ENCODE results near the gene RTL10. TPM values are rescaled to one million over a fixed set of nuclear protein-coding genes. Genes with fewer than 3 reads are reported as not detected.

The RTL10 gene
- total and polyA plus RNA-seq, 10 of the 15 experiments (the other 5 are each of a cell fraction or from before 2014, with no cell fraction given) = 5.3 to 18.1 (median 10.3) TPM

DNA sequence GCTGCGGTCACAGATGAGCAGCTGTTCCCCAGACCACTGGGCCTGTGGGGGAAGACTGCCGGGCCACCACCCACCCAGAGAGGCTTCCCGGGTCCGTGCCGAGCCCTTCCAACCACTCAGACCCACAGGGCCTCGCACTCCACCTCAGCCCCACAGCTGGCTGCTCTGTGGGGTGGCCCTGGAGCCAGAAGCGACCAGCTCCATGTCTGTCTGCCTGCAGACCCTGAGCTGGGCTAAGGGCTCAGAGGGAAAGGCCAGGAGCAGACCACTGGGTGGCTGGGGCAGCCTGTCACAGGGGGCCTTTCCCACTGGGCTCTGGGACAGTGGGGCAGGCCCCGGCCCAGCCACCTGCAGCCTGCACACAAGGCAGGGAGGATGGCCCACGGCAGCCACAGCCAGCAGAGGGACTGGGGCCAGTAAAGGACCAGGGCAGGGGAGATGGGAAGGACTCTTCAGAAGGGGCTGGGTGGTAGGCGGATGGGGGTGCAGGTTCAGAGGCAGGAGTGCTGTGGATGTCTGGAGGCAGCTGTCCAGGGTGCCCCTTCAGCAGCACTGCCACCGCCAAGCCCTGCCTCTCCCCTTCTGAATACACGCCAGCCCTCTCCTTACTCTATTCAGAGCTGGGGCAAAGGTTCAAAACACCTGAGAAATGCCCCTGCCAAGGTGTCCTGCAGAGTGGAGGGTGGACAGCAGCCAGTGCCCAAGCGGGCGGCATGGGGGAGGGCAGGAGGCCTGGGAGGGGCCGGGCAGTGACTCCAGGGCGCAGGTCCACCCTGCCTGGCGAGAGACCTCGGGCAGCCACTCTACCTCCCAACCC, 32.2 kb downstream of the RTL10 start:
- Histone ChIP-seq H3K4me1 (ENCODE audit: control insufficient read depth, insufficient read depth, low read length) (no peaks in the 10 kb centered on the region), H3K36me3 (ENCODE audit: control insufficient read depth in 2 of 2, insufficient read depth in 2 of 2, low read length in 1 of 2) (no peaks in the 10 kb centered on the region; a peak in 1 of 4 replicates), H3K27me3 (replicated peaks in 1 of 2; ENCODE audit: control insufficient read depth in 2 of 2, insufficient read depth in 2 of 2, low read length in 1 of 2) (no peaks in the 10 kb centered on the region), H4K20me1 (ENCODE audit: control insufficient read depth, insufficient read depth) (no peaks in the 10 kb centered on the region), H3K27ac (ENCODE audit: control insufficient read depth, insufficient read depth) (no peak overlapping the region), H3K4me2 (ENCODE audit: control insufficient read depth, insufficient read depth) (no peak overlapping the region), H3K4me3 (no peak overlapping the region), H3K79me2 (ENCODE audit: control insufficient read depth, insufficient read depth, low read length) (no peaks in the 10 kb centered on the region), H2AFZ (ENCODE audit: control insufficient read depth, low read depth, low read length) (no peak overlapping the region), H3K9me3 (replicated peaks; ENCODE audit: control insufficient read depth, insufficient read depth, low read length) (no peaks in the 10 kb centered on the region), H3K9ac (ENCODE audit: control insufficient read depth, insufficient read depth, low read length) (no peak overlapping the region)
- intact Hi-C loops (cut with micrococcal nuclease; ENCODE audit: unreplicated experiment) = no loop called here
- WGBS (ENCODE audit: insufficient coverage, insufficient replicate concordance, low lambda C conversion rate, missing lambda C conversion rate) = 85% methylated on average over 18 of the region's 18 CpGs
- ChIA-PET RAD21 (ENCODE audit: unreplicated experiment) (no interaction called here), SMC1A (ENCODE audit: uncharacterized antibody, unreplicated experiment) (no interaction called here), POLR2A (no interaction called here), CTCF (no interaction called here)
- DNase-seq (ENCODE audit: low read depth, low spot score) = no peak
- no TSS peak for BruUV-seq (replicated peaks)
- no peak for TF ChIP-seq RELA (IDR thresholded peaks at IDR 0.05; ENCODE audit: borderline replicate concordance, partially characterized antibody)
- TF ChIP-seq, protein P1, sequence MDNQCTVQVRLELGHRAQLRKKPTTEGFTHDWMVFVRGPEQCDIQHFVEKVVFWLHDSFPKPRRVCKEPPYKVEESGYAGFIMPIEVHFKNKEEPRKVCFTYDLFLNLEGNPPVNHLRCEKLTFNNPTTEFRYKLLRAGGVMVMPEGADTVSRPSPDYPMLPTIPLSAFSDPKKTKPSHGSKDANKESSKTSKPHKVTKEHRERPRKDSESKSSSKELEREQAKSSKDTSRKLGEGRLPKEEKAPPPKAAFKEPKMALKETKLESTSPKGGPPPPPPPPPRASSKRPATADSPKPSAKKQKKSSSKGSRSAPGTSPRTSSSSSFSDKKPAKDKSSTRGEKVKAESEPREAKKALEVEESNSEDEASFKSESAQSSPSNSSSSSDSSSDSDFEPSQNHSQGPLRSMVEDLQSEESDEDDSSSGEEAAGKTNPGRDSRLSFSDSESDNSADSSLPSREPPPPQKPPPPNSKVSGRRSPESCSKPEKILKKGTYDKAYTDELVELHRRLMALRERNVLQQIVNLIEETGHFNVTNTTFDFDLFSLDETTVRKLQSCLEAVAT (IDR thresholded peaks at IDR 0.05) = no peak
- no peak for TF ChIP-seq SRF (IDR thresholded peaks at IDR 0.05; ENCODE audit: low read depth in 2 of 2, low read length in 2 of 2)
- no peak for TF ChIP-seq MEF2B (IDR thresholded peaks at IDR 0.05; ENCODE audit: partially characterized antibody, poor library complexity, severe bottlenecking)
- no peak for TF ChIP-seq RELB (IDR thresholded peaks at IDR 0.05; ENCODE audit: low read depth)
- no peak for TF ChIP-seq BRCA1 (IDR thresholded peaks at IDR 0.05; ENCODE audit: low read depth, low read length)
- TF ChIP-seq CBX3 (IDR thresholded peaks at IDR 0.05; ENCODE audit: borderline replicate concordance, low read depth) = no peak
- no peak for TF ChIP-seq SIX5 (IDR thresholded peaks at IDR 0.05; ENCODE audit: low read depth, low read length, severe bottlenecking)
- TF ChIP-seq YY1 (IDR thresholded peaks at IDR 0.05; ENCODE audit: low read depth, low read length) = no peak
- no peak for TF ChIP-seq ZNF24 (IDR thresholded peaks at IDR 0.05)
- TF ChIP-seq ZNF384 (IDR thresholded peaks at IDR 0.05; ENCODE audit: borderline replicate concordance, low read depth, low read length) = no peak
- no peak for TF ChIP-seq CBX5 (IDR thresholded peaks at IDR 0.05; ENCODE audit: low read depth)
- TF ChIP-seq RAD21 (IDR thresholded peaks at IDR 0.05; ENCODE audit: insufficient read depth, low read depth, low read length) = no peak
- TF ChIP-seq SIN3A (IDR thresholded peaks at IDR 0.05; ENCODE audit: low read depth, low read length) = no peak
- no peak for TF ChIP-seq POU2F2 (IDR thresholded peaks at IDR 0.05; ENCODE audit: borderline replicate concordance, low read depth, low read length)
- TF ChIP-seq, protein P2, sequence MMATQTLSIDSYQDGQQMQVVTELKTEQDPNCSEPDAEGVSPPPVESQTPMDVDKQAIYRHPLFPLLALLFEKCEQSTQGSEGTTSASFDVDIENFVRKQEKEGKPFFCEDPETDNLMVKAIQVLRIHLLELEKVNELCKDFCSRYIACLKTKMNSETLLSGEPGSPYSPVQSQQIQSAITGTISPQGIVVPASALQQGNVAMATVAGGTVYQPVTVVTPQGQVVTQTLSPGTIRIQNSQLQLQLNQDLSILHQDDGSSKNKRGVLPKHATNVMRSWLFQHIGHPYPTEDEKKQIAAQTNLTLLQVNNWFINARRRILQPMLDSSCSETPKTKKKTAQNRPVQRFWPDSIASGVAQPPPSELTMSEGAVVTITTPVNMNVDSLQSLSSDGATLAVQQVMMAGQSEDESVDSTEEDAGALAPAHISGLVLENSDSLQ (IDR thresholded peaks at IDR 0.05) = no peak
- in situ Hi-C loops (cut with MboI) = no loop called here
- no peak for ATAC-seq
- FAIRE-seq = no peak
